ENCODE measurements around the gene DFFB.

The DFFB gene

DNA sequence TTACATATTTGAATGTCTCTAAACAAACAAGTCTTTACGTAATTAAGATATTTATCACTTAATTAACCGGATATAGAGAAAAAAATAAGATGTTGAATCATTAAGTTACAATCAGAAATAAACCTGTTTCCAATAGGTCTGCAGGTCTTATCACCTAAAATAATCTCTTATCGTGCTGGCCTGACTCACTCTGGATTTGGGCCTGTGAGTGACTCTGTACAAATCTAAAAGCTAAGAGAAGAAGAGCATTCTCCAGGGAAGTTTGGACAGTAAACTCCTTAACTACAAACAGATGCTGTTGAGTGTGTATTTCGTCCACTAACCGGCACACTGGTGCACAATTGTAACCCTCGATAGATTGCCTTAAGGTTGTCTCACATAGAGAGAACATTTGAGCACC is 25.6 kb upstream of the DFFB start:
- no peak for DNase-seq (ENCODE audit: low read depth, low spot score)

- no peak for DNase-seq (ENCODE audit: low read depth, low spot score)
These were observed 22.6 kb upstream of the DFFB start for GRCh38 chr1:3834701-3835100.

GRCh38 chr1:3836421-3836820 is 20.9 kb upstream of the DFFB start:
- DNase-seq (ENCODE audit: low read depth, low spot score) = no peak

DNA sequence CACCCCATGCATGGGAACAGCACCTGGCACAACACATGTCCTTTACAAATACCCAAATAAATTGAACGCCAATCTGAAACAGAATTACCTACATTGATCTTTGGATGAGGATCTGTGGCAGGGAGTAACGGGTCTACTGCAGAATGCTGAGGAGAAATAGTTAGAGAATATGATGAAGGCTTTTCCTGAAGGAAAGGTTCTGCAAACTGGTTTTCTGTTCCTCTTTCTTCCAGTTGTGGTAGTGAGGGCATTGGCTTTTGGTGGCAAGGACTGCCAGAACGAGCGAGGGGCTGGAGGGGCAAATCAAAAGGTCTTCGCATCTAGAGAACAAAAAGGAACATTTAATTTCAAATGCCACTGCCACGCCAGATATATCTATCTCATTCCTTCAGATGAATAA is 20.1 kb upstream of the DFFB start:
- DNase-seq (ENCODE audit: low read depth, low spot score) = no peak

GRCh38 chr1:3837685-3838084 is 19.6 kb upstream of the DFFB start:
- no peak for DNase-seq (ENCODE audit: low read depth, low spot score)

- DNase-seq (ENCODE audit: low read depth, low spot score) = no peak
These were observed 18.5 kb upstream of the DFFB start for GRCh38 chr1:3838788-3839187.

- DNase-seq (ENCODE audit: low read depth, low spot score) = no peak
These were observed 15.8 kb upstream of the DFFB start for GRCh38 chr1:3841491-3841890.

- no peak for DNase-seq (ENCODE audit: low read depth, low spot score)
These were observed 14.4 kb upstream of the DFFB start for GRCh38 chr1:3842912-3843311.

DNA sequence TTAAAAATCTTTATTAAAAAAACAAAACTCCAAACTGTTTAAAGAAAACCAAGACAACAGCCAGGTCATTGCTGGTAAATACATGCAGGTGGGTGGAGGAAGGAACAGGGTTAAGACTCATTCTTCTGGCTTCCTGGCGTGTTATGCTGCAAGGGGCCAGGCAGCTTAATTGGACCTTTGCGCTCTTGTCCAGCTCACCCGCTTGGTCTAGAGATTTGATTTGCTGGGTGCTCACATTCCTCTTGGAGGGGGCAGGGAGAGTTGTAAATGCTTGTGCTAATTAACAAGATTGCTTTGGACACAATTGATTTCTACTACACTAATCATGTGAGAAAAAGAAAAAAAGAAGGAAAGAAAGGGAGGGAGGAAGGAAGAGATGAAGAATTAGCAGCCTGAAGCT is 10.7 kb upstream of the DFFB start:
- DNase-seq (ENCODE audit: low read depth, low spot score) = no peak

- no peak for DNase-seq (ENCODE audit: low read depth, low spot score)
These were observed 10.2 kb upstream of the DFFB start for GRCh38 chr1:3847081-3847480.

DNA sequence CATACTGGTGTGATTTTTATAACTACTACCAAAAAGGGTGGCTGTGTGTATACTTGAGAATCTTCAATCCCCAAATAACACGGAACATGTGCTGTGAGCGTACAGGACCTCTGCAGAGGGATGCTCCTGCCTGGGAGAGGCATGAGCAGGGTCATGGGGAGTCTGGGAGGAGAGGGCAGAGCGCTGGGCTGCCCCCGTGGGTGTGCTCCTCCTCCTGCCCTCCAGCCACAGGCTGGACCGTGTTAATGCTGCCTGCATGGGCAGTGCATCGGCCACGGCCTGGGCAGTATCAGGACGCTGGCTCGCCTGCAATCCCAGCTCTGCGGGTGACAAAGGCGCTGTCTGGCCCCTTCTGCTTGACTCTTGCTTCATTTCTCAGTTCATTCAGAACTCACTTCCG is 6.4 kb upstream of the DFFB start:
- DNase-seq (ENCODE audit: low read depth, low spot score) = no peak

- no peak for DNase-seq (ENCODE audit: low read depth, low spot score)
These were observed 6.0 kb upstream of the DFFB start for GRCh38 chr1:3851292-3851691.

GRCh38 chr1:3852091-3852490 is 5.2 kb upstream of the DFFB start:
- no peak for DNase-seq (ENCODE audit: low read depth, low spot score)

GRCh38 chr1:3852711-3853485 is 4.4 kb upstream of the DFFB start:
- no peak for DNase-seq (ENCODE audit: low read depth, low spot score)

DNA sequence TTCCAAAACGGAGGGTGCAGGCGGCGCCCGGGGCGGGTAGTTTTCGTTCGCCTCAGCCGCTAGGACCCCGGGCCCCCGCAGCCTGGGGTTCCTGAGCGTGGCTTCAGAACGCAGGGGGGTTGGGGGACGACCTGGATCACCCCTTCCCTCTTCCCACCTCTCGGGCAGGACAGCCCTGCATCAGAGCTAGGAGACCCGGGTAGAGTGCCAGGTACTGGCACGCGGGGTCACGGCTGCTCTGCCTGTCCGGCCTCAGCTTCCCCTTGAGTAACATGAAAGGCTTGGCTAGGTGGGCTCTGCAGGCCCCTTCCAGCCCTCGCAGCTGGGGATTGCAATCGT is 484 bp downstream of the DFFB start:
- DNase-seq (ENCODE audit: low read depth, low spot score) = no peak

GRCh38 chr1:3858231-3858981 is 1.1 kb downstream of the DFFB start:
- no peak for DNase-seq (ENCODE audit: low read depth, low spot score)

- no peak for DNase-seq (ENCODE audit: low read depth, low spot score)
These were observed 6.1 kb downstream of the DFFB start for GRCh38 chr1:3863231-3863935.

- no peak for DNase-seq (ENCODE audit: low read depth, low spot score)
These were observed 7.6 kb downstream of the DFFB start for GRCh38 chr1:3864884-3865283.

- no peak for DNase-seq (ENCODE audit: low read depth, low spot score)
These were observed 8.4 kb downstream of the DFFB start for GRCh38 chr1:3865606-3866160.

- DNase-seq (ENCODE audit: low read depth, low spot score) = no peak
These were observed 11.3 kb downstream of the DFFB start for GRCh38 chr1:3868464-3869006.

DNA sequence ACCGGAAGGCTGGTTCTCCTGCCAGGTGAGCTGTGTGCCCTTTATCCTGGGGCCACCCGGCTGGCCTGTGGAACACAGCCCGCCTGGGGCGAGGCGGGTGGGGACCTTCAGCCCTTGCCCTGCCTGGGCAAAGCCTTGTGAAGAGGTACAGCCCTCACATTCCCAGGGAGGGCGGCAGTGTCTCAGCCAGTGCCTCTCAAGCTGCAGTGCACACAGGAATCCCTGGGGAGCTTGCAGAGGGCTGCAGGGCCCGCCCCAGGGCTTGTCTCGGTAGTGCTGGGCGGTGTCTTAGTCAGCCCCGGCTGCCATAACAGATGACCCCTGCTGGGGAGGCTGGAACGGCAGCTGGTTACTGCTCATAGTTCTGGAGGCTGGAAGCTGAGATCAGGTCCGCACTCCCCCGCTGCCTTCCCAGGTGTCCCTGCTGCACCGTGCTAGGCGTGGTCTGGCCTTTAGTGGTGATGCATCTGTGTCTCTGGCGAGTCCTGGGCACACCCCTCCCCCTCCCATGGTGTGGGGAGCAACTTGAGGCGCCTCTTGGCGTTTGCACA is 12.6 kb downstream of the DFFB start:
- no peak for DNase-seq (ENCODE audit: low read depth, low spot score)

DNA sequence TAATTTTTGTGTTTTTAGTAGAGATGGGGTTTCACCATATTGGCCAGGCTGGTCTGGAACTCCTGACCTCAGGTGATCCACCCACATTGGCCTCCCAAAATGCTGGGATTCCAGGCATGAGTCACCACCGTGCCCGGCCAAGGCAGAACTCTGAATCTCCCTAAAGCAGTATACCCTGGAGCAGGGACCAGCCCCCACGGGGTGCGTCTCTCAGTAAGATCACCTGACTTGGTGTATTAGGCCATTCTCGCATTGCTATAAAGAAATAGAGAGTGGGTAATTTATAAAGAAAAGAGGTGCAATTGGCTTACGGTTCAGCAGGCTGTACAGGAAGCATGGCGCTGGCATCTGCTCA is 14.2 kb downstream of the DFFB start:
- no peak for DNase-seq (ENCODE audit: low read depth, low spot score)

Measured in smooth muscle cell of the brain vasculature (primary cell).